Transverse colon (tissue), 4 donors: ENCODE results near the gene LYZL4.

ENCODE experiments used
- POLR2A ChIP-seq: fragments of 450-650 bp; IDR thresholded peaks from one replicate; pipeline ENCODE4 v1.6.1; 2016; ENCODE audit warnings: antibody characterized with exemption, mild to moderate bottlenecking, moderate library complexity
- POLR2AphosphoS5 ChIP-seq, 3 donors: sonication (generic); formaldehyde crosslinking; IDR thresholded peaks; one replicate each; pipeline ENCODE4 v1.6.1; 2016; ENCODE audit warnings: antibody characterized with exemption in 3 of 3
- TF ChIP-seq, protein P1 (sequence below), 5 experiments: fragments of 200-600 bp in 3 of 5; fragments of 450-650 bp in 2 of 5; sonication (generic) in 3 of 5; IDR thresholded peaks; 1 replicate in 2 of 5; 2 replicates in 3 of 5; pipeline ENCODE4 v1.5.1; 2016 to 2017; ENCODE audit warnings: antibody characterized with exemption in 5 of 5, inconsistent platforms in 3 of 5, mild to moderate bottlenecking in 2 of 5, moderate library complexity in 1 of 5

DNA sequence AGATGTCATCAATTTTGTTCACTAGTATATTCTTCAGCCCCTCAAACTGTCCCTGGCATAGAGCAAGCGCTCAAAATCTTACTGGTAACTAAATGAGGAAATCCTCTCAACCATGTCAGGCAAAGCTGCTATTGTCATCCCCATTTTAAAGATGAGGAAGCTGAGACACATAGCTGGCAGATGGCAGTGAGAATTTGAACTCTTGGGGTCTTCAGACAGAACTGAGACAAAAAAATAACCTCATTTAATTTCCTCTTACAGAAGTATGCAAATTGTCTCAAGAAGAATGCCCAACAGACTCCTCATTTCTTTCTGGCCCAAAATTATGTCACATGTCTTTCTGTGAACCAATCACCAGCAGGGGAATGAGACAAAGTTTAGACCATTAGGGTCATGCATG is 40.2 kb upstream of the LYZL4 start:
- TF ChIP-seq, protein P1, sequence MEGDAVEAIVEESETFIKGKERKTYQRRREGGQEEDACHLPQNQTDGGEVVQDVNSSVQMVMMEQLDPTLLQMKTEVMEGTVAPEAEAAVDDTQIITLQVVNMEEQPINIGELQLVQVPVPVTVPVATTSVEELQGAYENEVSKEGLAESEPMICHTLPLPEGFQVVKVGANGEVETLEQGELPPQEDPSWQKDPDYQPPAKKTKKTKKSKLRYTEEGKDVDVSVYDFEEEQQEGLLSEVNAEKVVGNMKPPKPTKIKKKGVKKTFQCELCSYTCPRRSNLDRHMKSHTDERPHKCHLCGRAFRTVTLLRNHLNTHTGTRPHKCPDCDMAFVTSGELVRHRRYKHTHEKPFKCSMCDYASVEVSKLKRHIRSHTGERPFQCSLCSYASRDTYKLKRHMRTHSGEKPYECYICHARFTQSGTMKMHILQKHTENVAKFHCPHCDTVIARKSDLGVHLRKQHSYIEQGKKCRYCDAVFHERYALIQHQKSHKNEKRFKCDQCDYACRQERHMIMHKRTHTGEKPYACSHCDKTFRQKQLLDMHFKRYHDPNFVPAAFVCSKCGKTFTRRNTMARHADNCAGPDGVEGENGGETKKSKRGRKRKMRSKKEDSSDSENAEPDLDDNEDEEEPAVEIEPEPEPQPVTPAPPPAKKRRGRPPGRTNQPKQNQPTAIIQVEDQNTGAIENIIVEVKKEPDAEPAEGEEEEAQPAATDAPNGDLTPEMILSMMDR (IDR thresholded peaks at IDR 0.05) = no peak
- TF ChIP-seq POLR2A = no peak
- no peak for TF ChIP-seq POLR2AphosphoS5 (IDR thresholded peaks at IDR 0.05)
